ENCODE data around the gene RNF19B. TPM values are rescaled to one million over a fixed set of nuclear protein-coding genes. Genes with fewer than 3 reads are reported as not detected.

Gene RNF19B
- total RNA-seq, 1 donor from 2014 or later: 18.8 TPM

DNA sequence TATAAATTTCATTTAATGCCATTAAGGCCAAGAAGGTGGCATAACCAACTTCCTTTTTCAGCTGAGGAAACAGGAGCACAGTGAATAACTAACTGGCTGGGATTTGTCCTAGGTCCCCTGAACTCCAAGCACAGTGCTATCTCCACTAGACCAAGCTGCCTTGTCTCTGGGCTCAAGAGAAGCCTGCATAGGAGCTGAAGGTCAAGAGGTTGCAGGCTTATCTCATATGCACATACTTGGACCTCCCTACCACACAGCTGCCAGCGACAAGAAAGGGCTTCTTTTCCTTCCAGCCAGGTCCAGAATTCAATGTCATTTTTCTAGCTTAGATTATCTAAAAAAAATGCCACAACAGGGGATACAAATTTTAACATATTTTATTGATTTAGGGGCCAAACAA lies 45.0 kb upstream of the RNF19B start:
- no peak for DNase-seq (ENCODE audit: low spot score)
- Mint-ChIP-seq H3K36me3 (ENCODE audit: low read depth, unreplicated experiment) (peaks cover 29% of the 10 kb centered on the region), H3K27ac (ENCODE audit: unreplicated experiment) (no peak overlapping the region), H3K27me3 (ENCODE audit: unreplicated experiment) (peaks cover 4% of the 10 kb centered on the region), H3K4me1 (ENCODE audit: unreplicated experiment) (peaks cover 13% of the 10 kb centered on the region), H3K4me3 (ENCODE audit: unreplicated experiment) (no peak overlapping the region), H3K9me3 (ENCODE audit: unreplicated experiment) (no peaks in the 10 kb centered on the region)
- TF ChIP-seq, protein P1, sequence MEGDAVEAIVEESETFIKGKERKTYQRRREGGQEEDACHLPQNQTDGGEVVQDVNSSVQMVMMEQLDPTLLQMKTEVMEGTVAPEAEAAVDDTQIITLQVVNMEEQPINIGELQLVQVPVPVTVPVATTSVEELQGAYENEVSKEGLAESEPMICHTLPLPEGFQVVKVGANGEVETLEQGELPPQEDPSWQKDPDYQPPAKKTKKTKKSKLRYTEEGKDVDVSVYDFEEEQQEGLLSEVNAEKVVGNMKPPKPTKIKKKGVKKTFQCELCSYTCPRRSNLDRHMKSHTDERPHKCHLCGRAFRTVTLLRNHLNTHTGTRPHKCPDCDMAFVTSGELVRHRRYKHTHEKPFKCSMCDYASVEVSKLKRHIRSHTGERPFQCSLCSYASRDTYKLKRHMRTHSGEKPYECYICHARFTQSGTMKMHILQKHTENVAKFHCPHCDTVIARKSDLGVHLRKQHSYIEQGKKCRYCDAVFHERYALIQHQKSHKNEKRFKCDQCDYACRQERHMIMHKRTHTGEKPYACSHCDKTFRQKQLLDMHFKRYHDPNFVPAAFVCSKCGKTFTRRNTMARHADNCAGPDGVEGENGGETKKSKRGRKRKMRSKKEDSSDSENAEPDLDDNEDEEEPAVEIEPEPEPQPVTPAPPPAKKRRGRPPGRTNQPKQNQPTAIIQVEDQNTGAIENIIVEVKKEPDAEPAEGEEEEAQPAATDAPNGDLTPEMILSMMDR (IDR thresholded peaks at IDR 0.05; ENCODE audit: unreplicated experiment): no peak

DNA sequence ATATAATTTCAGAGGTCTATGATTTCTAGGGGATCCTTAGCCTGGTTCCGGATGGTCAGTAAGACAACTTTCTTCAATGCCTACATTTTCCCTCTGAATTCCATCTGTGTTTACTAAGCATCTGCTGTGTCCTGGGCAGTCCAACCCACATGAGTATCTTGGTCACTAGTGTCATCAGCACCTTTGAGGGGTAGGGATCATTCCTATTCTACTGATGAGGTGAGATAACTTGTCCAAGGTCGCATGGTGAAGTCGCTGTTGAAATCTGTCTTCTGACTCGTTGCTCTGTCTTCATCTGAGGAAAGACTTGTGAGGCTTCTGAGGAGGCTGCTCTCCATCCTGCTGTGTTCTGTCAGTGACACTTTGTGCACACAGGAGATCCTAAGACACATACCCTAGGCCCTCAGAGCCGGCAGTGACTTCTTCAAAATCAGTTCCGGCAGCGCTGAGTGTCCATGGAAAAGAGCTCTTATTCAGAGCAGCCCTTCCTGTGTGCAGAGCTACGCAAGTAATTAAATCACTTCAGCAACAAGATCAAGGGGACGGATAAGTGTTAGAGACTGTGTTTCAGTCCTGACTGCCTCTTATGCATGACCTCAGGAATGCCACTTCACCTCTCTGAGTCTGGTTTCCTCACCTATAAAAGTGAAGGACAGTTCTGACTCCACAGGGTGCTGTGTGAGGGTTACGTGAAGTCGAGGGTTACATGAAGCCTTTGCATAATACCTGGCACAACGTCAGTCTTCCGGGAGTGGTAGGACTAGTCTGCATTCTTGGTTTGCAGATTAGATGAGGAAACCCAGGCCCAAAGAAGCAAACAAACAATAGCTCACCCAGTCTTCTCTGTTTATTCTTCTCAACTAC lies 43.7 kb upstream of the RNF19B start:
- peaks cover 4% of the 10 kb centered on the region for H3K27me3 Mint-ChIP-seq (ENCODE audit: unreplicated experiment)
- H3K36me3 Mint-ChIP-seq (ENCODE audit: low read depth, unreplicated experiment): peaks cover 22% of the 10 kb centered on the region
- no peak for DNase-seq (ENCODE audit: low spot score)
- H3K4me3 Mint-ChIP-seq (ENCODE audit: unreplicated experiment): no peak overlapping the region
- TF ChIP-seq, protein P1 (IDR thresholded peaks at IDR 0.05; ENCODE audit: unreplicated experiment): no peak
- H3K27ac Mint-ChIP-seq (ENCODE audit: unreplicated experiment): no peak overlapping the region
- no peaks in the 10 kb centered on the region for H3K9me3 Mint-ChIP-seq (ENCODE audit: unreplicated experiment)
- peaks cover 13% of the 10 kb centered on the region for H3K4me1 Mint-ChIP-seq (ENCODE audit: unreplicated experiment)

DNA sequence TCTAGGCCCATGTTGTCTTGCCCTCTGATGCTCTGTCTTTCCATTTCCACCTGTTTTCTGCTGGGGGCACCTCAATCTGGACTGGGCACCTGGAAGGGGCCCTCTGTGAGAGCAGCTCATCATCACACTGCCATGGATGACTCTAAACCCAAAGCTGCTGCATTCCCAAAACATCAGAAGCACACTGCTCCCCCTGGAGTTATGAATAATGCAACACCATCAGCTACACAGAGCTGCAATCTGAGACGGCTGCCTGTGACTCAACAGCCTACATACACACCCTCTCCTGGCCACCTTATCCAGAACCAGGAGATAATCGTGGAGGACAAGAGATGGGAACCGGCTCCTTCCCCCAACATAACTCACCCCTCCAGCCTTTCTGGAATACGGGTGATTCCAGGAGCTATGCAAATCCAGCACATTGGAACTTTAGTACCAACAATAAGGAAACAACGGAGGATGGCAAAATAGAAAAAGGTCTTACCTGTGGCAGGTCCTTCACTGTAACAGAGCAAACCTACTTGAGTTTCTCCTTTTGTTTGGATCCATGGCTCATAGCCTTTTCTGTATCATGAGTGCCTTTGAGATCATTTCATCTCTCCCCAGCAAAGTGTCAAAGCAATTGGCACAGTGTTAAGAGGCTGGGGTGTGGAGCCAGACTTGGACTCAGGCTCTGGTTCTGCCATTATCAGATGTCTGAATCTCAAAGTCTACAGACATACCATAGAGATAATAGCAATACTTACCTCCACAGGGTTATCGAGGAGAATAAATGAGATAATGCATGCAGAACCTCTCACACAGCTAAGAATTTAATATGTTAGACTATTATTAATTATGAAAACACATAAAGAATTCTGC lies 42.8 kb upstream of the RNF19B start:
- H3K36me3 Mint-ChIP-seq (ENCODE audit: low read depth, unreplicated experiment): peaks cover 14% of the 10 kb centered on the region

DNA sequence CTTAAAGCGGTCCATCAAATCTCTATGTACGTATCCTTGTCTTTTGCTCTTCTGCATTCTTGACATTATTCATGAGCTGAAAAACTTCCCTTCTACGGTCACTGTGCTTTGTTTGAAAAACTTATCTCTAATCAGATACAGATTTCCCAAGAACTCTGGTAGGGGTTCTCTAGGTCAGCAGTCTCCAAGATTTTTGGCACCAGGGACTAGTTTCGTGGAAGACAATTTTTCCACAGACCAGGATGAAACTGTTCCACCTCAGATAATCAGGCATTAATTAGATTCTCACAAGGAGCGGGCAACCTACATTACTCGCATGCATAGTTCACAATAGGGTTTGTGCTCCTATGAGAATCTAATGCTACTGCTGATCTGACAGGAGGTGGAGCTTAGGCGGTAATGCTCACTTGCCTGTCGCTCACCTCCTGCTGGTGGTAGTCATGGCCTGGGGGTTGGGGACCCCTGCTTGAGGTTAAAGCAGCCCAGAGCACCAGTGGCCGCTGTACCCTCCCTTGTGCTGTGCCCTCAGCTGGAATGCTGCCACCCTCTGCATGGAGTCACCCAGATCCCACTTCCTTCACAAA lies 41.3 kb upstream of the RNF19B start:
- TF ChIP-seq, protein P1 (IDR thresholded peaks at IDR 0.05; ENCODE audit: unreplicated experiment): no peak
- DNase-seq (ENCODE audit: low spot score): no peak
- H3K36me3 Mint-ChIP-seq (ENCODE audit: low read depth, unreplicated experiment): peaks cover 5% of the 10 kb centered on the region
- peaks cover 13% of the 10 kb centered on the region for H3K4me1 Mint-ChIP-seq (ENCODE audit: unreplicated experiment)
- no peak overlapping the region for H3K27ac Mint-ChIP-seq (ENCODE audit: unreplicated experiment)
- no peak overlapping the region for H3K4me3 Mint-ChIP-seq (ENCODE audit: unreplicated experiment)
- H3K27me3 Mint-ChIP-seq (ENCODE audit: unreplicated experiment): peaks cover 2% of the 10 kb centered on the region
- H3K9me3 Mint-ChIP-seq (ENCODE audit: unreplicated experiment): no peaks in the 10 kb centered on the region

More for the DNA sequence above, 42.8 kb upstream of the RNF19B start:
- peak; percentile 18 for DNase-seq (ENCODE audit: low spot score)
- Mint-ChIP-seq H3K9me3 (ENCODE audit: unreplicated experiment) (no peaks in the 10 kb centered on the region), H3K4me1 (ENCODE audit: unreplicated experiment) (peaks cover 13% of the 10 kb centered on the region), H3K27me3 (ENCODE audit: unreplicated experiment) (peaks cover 4% of the 10 kb centered on the region), H3K27ac (ENCODE audit: unreplicated experiment) (no peak overlapping the region), H3K4me3 (ENCODE audit: unreplicated experiment) (no peak overlapping the region)
- TF ChIP-seq, protein P1 (IDR thresholded peaks at IDR 0.05; ENCODE audit: unreplicated experiment): no peak

Measured in endothelial cell (in vitro differentiated cells).